NCI-H345 treated with DMSO at 0.1 percent for 48 hours (cell line): ENCODE results near the gene RERG.
"Not testable (repeated sequence)": the region's sequence is repeated elsewhere in the genome, so short reads cannot be mapped to it uniquely, and the experiment has no call there.

Source experiments
- DNase-seq: peaks from one replicate; lab custom pipeline; 2025; ENCODE audit not compliant: unreplicated experiment; lab: John Stamatoyannopoulos, UW

RERG gene

DNA sequence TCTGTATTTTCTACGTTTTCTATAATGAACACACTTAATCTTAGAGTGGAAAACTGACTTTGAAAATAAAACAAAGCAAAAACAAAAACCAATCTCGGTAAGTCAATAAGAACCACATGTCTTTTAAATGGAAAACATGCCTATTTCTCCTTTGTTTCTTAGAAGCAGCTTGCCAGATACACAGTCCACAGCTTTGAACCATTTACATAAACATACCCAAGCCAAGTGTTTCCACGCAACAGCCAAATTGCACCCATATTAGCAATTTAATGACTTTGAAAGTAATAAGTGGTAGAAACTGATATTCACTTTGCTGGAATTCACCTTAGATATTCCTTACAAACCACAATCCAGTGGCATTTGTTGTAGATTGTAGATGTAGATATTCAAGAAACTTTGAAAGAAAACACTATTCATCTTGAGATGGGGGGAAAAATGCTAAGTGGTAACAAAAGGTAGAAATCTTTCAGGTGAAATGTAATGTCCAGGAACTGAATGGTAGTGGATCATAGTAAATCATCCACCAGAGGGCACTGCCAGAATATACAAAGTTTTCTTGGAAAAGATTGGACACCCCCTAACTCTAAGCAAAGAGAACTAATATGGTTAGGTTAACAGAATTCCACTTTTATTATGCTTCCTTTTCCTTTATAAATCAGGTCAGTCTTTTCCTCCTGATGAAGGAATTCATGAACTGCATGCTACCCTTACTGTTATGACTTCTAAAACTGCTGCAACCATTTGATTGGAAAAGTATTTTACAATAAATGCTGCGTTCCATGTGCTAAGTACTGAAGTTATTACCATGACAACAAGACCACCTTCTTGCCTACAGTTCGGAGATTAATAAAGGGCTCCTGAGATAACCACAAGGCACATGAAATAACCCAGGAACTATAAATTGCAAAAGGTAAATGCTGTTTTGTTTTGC is 69.8 kb downstream of the RERG start:
- DNase-seq, result peak; percentile 19

- no peak for DNase-seq
Observed at GRCh38 chr12:15146585-15146984, 74.6 kb downstream of the RERG start.

DNA sequence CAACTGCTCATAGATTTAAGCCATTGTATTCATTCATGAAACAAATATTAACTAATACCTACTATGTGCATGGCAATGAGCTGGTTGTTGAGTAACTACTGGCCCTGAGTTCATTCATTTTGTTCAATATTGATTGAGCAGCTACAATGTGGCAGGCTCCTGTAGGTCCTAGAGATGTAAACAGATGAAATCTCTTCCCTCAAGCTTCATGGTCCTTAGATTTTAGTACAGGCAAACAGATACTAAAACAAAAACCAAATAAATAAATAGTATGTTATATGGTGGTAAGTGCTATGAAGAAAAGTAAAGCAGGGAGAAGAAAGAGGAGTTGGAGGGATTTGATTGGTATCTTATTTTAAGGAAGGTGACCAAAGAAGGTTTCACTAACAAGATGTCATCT is 77.8 kb downstream of the RERG start:
- no peak for DNase-seq

- DNase-seq, result no peak
Observed at GRCh38 chr12:15142711-15143110, 78.5 kb downstream of the RERG start.

DNA sequence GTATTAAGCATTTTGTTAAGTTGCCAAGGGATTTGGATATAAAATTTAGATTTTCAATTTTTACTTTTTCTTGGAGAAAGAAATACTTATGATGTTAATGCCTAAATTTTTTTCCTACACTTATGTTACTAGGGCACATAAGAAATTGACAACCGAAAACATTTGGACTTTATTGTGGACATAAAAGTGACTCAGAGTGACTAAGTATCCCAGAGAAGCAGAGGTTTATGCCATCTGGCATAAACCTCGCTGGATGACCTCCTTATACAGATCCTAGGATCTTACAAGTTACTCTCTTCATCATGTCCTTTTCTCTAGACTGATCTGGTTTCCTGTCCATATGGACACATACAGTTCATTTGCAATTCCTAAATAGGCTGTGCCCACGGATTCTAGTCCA is 89.8 kb downstream of the RERG start:
- DNase-seq, result no peak

GRCh38 chr12:15130541-15130940 is 90.7 kb downstream of the RERG start:
- no peak for DNase-seq

GRCh38 chr12:15123401-15123800 is 97.8 kb downstream of the RERG start:
- no peak for DNase-seq

GRCh38 chr12:15122344-15122743 is 98.9 kb downstream of the RERG start:
- no peak for DNase-seq

DNA sequence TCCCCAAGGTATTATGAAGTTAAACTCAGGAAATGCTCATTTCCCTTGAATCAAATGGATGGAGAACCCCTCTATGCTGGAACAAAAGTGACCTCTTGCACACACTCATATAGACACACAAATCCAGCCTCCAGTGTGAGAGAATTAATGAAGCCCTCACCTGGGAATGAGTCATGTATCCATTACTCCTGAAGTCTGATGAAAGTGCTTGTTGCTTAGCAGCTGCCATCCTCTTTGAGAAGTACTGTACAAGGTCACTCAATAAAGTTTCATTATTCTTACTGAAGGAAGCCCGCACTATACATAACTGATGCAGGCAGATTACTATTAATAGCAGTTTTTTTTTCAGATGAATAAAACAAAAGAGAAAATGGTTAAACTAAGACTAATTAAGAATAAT is 102.3 kb downstream of the RERG start:
- no peak for DNase-seq

GRCh38 chr12:15116983-15117382 is 104.2 kb downstream of the RERG start:
- DNase-seq, result no peak

GRCh38 chr12:15116086-15116485 is 105.1 kb downstream of the RERG start:
- DNase-seq, result no peak

DNA sequence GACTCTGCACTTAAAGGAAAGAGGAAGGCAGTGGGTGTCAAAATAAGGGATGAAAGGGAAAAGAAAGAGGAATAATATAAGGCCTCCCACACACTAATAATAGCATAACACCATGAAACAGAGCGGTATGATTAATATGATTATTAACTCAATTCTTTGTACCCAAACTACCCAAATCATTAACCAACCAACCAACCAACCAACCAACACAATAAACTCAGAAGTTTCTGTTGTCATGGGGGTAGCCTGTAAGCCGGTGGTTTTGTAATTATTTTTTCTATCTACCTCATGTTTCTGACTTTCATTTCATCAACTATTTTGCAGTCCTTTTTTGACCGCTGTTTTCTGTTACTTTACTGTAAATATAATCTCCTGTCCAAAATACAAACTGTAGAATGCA is 105.8 kb downstream of the RERG start:
- DNase-seq, result no peak

- DNase-seq, result no peak
Observed at GRCh38 chr12:15114501-15114900, 106.7 kb downstream of the RERG start.

GRCh38 chr12:15092826-15093225 is 128.4 kb downstream of the RERG start:
- no peak for DNase-seq

- no peak for DNase-seq
Observed at GRCh38 chr12:15090441-15090840, 130.8 kb downstream of the RERG start.

DNA sequence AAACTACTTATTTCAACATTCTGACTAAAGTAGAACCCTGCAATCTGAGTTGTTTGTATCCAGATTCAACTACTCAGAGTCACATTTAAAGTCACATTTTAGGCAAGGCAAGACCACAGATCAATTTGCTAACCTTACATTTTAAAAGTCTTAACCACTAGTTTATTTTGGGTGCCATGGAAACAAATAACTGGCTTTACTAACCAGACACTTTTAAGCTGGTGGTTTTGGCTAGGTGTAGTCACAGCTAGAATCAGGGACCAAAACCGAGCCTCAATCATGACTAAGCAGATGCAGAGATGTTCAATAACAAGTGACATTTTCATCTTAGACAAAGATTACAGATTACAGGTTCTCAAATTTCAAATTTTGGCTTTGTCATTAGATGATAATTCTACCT is 133.1 kb downstream of the RERG start:
- no peak for DNase-seq

GRCh38 chr12:15077751-15078150 is 143.5 kb downstream of the RERG start:
- DNase-seq, result not testable (repeated sequence)

GRCh38 chr12:15074351-15074750 is 146.9 kb downstream of the RERG start:
- DNase-seq, result no peak

GRCh38 chr12:15059123-15059522 is 162.1 kb downstream of the RERG start:
- DNase-seq, result no peak
